Right atrium auricular region (tissue), 2 donors: Measurements from ENCODE around the gene CD53. TPM values are rescaled to one million over a fixed set of nuclear protein-coding genes. Genes with fewer than 3 reads are reported as not detected.
A peak's percentile ranks its signal among the peaks of the same experiment; 100 is the strongest.
"Not testable (repeated sequence)": the region's sequence is repeated elsewhere in the genome, so short reads cannot be mapped to it uniquely, and the experiment has no call there.

Experiments
- DNase-seq: peaks from one replicate; pipeline ENCODE4 v3.0.0-alpha.2; 2019; ENCODE audit warnings: low spot score
- H3K27ac ChIP-seq, 2 donors: fragments of 200-600 bp; sonication (generic); 1 replicate in 1 of 2; 2 replicates in 1 of 2; pipeline ENCODE4 v1.5.1; 2016 to 2019
- H3K27me3 ChIP-seq, 2 donors: fragments of 200-600 bp; sonication (generic); one replicate each; pipeline versions ENCODE4 v1.5.1 to v1.6.0; 2017 to 2019
- H3K36me3 ChIP-seq: fragments of 200-600 bp; sonication (generic); one replicate; pipeline ENCODE4 v1.5.1; 2016
- H3K4me1 ChIP-seq, 2 donors: fragments of 200-600 bp; sonication (generic); one replicate each; pipeline versions ENCODE4 v1.5.1 to v1.6.0; 2017 to 2019
- H3K4me3 ChIP-seq, 2 donors: fragments of 200-600 bp; sonication (generic); 1 replicate in 1 of 2; 2 replicates in 1 of 2; pipeline ENCODE4 v1.5.1; 2017 to 2019; ENCODE audit warnings: mild to moderate bottlenecking in 1 of 2, moderate library complexity in 1 of 2
- H3K9me3 ChIP-seq, 2 donors: fragments of 200-600 bp; sonication (generic); one replicate each; pipeline ENCODE4 v1.5.1; 2019
- total RNA-seq, 2 donors: library from RNA; depleted of rRNA; stranded (reverse); fragments of >200 nt; gene quantifications; one replicate each; pipeline ENCODE4 v1.1.0, GENCODE V29; 2016
- TF ChIP-seq, protein P1 (sequence below), 2 donors: fragments of 200-600 bp; sonication (generic); IDR thresholded peaks; one replicate each; pipeline ENCODE4 v1.5.1; 2019; ENCODE audit warnings: antibody characterized with exemption in 2 of 2

The CD53 gene
- total RNA-seq, 2 donors from 2014 or later = 7.0 to 29.4 TPM

DNA sequence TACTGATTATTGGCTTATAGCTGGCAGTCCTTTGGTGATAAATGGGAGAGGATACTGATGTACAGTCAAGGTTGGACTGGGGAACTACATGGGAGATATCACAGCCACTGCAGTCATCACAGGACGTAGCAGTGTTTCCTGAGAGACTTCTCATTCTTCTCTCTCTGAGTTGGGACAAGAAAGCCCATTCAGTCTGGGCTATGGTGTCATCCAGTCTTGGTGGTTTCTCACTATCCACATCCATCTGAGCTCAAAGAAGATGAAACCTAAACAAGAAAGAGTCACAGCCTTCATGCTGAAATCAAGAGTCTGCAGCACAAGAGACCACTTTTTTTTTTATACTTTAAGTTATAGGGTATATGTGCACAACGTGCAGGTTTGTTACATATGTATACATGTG is 12.8 kb upstream of the CD53 start:
- TF ChIP-seq, protein P1, sequence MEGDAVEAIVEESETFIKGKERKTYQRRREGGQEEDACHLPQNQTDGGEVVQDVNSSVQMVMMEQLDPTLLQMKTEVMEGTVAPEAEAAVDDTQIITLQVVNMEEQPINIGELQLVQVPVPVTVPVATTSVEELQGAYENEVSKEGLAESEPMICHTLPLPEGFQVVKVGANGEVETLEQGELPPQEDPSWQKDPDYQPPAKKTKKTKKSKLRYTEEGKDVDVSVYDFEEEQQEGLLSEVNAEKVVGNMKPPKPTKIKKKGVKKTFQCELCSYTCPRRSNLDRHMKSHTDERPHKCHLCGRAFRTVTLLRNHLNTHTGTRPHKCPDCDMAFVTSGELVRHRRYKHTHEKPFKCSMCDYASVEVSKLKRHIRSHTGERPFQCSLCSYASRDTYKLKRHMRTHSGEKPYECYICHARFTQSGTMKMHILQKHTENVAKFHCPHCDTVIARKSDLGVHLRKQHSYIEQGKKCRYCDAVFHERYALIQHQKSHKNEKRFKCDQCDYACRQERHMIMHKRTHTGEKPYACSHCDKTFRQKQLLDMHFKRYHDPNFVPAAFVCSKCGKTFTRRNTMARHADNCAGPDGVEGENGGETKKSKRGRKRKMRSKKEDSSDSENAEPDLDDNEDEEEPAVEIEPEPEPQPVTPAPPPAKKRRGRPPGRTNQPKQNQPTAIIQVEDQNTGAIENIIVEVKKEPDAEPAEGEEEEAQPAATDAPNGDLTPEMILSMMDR (IDR thresholded peaks at IDR 0.05) = no peak
- H3K36me3 ChIP-seq = no peaks in the 10 kb centered on the region
- H3K4me3 ChIP-seq = no peak overlapping the region
- no peaks in the 10 kb centered on the region for H3K4me1 ChIP-seq
- no peaks in the 10 kb centered on the region for H3K27me3 ChIP-seq
- DNase-seq = no peak
- H3K27ac ChIP-seq = no peak overlapping the region
- H3K9me3 ChIP-seq = peaks cover 0 to 5% of the 10 kb centered on the region in 2 donors

DNA sequence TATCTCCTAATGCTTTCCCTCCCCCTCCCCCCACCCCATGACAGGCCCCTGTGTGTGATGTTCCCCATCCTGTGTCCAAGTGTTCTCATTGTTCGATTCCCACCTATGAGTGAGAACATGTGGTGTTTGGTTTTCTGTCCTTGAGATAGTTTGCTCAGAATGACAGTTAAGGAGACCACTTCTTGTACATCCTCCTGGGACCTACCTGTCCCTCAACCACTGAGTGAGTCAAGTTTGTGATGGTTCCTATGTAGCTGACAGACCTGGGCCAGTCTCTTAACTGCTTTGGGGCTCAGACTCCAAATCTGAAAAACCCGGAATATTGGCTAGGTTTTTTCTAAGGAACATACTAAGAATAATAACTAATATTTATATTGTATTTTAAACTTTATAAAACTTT is 12.3 kb upstream of the CD53 start:
- not testable (repeated sequence) for DNase-seq, H3K4me3 ChIP-seq, H3K27me3 ChIP-seq, H3K36me3 ChIP-seq, H3K9me3 ChIP-seq, H3K27ac ChIP-seq, H3K4me1 ChIP-seq

GRCh38 chr1:110861942-110862341 is 11.0 kb upstream of the CD53 start:
- not testable (repeated sequence) for H3K4me1 ChIP-seq, H3K36me3 ChIP-seq, H3K4me3 ChIP-seq, H3K27ac ChIP-seq, H3K27me3 ChIP-seq, DNase-seq
- peaks cover 0 to 11% of the 10 kb centered on the region in 2 donors for H3K9me3 ChIP-seq

DNA sequence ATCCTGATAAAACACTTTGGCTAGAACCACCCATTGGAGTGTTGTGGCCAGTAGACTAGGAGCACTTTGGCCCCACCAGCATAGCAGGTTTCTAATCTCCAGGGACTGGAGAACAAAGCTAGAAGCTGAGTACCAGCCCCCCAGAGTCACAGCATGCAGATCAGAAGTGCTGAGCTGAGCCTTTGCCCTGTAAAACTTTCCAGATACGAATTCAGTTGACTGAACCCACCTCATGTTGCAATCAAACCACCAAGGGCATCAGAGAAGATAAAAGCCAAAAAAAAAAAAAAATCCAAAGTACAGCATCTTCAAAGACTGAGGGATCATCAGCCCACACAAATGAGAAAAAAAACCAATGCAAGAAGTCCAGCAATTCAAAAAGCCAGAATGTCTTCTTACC is 8.7 kb upstream of the CD53 start:
- Histone ChIP-seq H3K9me3 (peaks cover 0 to 18% of the 10 kb centered on the region in 2 donors), H3K4me1 (no peaks in the 10 kb centered on the region), H3K27ac (no peak overlapping the region), H3K36me3 (no peaks in the 10 kb centered on the region), H3K27me3 (no peaks in the 10 kb centered on the region), H3K4me3 (no peak overlapping the region)
- DNase-seq = no peak
- TF ChIP-seq, protein P1 (IDR thresholded peaks at IDR 0.05) = no peak

- Histone ChIP-seq H3K4me3 (no peak overlapping the region), H3K36me3 (no peaks in the 10 kb centered on the region), H3K27ac (no peak overlapping the region), H3K9me3 (peaks cover 0 to 7% of the 10 kb centered on the region in 2 donors), H3K27me3 (no peaks in the 10 kb centered on the region), H3K4me1 (no peaks in the 10 kb centered on the region)
- DNase-seq = no peak
- TF ChIP-seq, protein P1 (IDR thresholded peaks at IDR 0.05) = no peak
Measured at GRCh38 chr1:110870721-110871388, 2.1 kb upstream of the CD53 start.

- no peaks in the 10 kb centered on the region for H3K27me3 ChIP-seq
- TF ChIP-seq, protein P1 (IDR thresholded peaks at IDR 0.05) = no peak
- no peak overlapping the region for H3K4me3 ChIP-seq
- H3K36me3 ChIP-seq = no peaks in the 10 kb centered on the region
- no peaks in the 10 kb centered on the region for H3K4me1 ChIP-seq
- H3K27ac ChIP-seq = no peak overlapping the region
- DNase-seq = no peak
- peaks cover 0 to 7% of the 10 kb centered on the region in 2 donors for H3K9me3 ChIP-seq
Measured at GRCh38 chr1:110872366-110872744, 593 bp upstream of the CD53 start.

DNA sequence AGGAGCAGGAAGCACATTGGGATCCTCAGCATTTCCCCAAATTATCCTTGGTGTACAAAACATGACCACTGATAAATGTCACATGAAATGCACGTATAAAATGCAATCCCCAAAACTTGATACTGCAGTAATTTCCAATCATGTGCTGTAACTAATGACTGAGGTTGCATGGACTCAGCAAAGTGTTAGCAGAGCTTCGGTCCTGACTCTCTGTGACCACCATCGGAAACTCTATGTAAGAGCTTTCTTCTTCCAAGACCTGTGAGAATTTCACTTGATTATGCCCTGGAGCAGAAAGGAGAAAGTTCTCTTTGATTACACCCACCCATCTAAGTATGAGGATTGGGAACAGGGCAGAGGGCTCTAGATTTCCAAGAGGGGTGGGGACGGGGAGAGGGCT is 908 bp downstream of the CD53 start:
- Histone ChIP-seq H3K36me3 (no peaks in the 10 kb centered on the region), H3K4me3 (peak overlapping the region; percentile 23 to 25), H3K9me3 (no peaks in the 10 kb centered on the region), H3K27me3 (no peaks in the 10 kb centered on the region), H3K4me1 (no peaks in the 10 kb centered on the region), H3K27ac (peak overlapping the region in 1 of 2 donors; percentile 22)
- TF ChIP-seq, protein P1 (IDR thresholded peaks at IDR 0.05) = no peak
- DNase-seq = no peak
